HepG2 (cell line): Measurements from ENCODE around the gene SLC4A9. TPM values are rescaled to one million over a fixed set of nuclear protein-coding genes. Genes with fewer than 3 reads are reported as not detected.

ENCODE experiments used
- AKAP8 ChIP-seq: sonication (generic); formaldehyde crosslinking; IDR thresholded peaks from 2 replicates; pipeline ENCODE4 v1.5.1; 2020; ENCODE audit warnings: mild to moderate bottlenecking, missing genetic modification reagents
- HIVEP1 ChIP-seq: sonication (generic); formaldehyde crosslinking; IDR thresholded peaks from 2 replicates; pipeline ENCODE4 v1.4.0; 2020; ENCODE audit warnings: mild to moderate bottlenecking, missing genetic modification reagents
- PAF1 ChIP-seq: IDR thresholded peaks from 2 replicates; pipeline ENCODE4 v1.6.1; 2016; ENCODE audit warnings: missing genetic modification reagents, missing compliant biosample characterization
- RORA ChIP-seq: sonication (generic); formaldehyde crosslinking; IDR thresholded peaks from 2 replicates; pipeline ENCODE4 v1.5.0; 2020; ENCODE audit warnings: mild to moderate bottlenecking, missing genetic modification reagents, moderate library complexity
- SNRNP70 ChIP-seq: fragments of 200-400 bp; formaldehyde crosslinking; IDR thresholded peaks from 2 replicates; pipeline ENCODE4 v1.6.1; 2017; ENCODE audit warnings: mild to moderate bottlenecking, low read depth, low read length, moderate library complexity
- SRY ChIP-seq: sonication (generic); formaldehyde crosslinking; IDR thresholded peaks from 2 replicates; pipeline ENCODE4 v1.8.0; 2022; ENCODE audit warnings: mild to moderate bottlenecking, missing genetic modification reagents
- ZNF331 ChIP-seq: sonication (generic); formaldehyde crosslinking; IDR thresholded peaks from 2 replicates; pipeline ENCODE4 v1.4.0; 2020; ENCODE audit warnings: missing genetic modification reagents
- ZNF652 ChIP-seq: IDR thresholded peaks from 2 replicates; pipeline ENCODE4 v1.6.1; 2016; ENCODE audit warnings: low read depth, borderline replicate concordance
- ZNF749 ChIP-seq: sonication (generic); formaldehyde crosslinking; IDR thresholded peaks from 2 replicates; pipeline ENCODE4 v1.8.0; 2022; ENCODE audit warnings: mild to moderate bottlenecking, missing genetic modification reagents, moderate library complexity, borderline replicate concordance
- ZSCAN22 ChIP-seq: sonication (generic); formaldehyde crosslinking; IDR thresholded peaks from 2 replicates; pipeline ENCODE4 v1.4.0; 2020; ENCODE audit warnings: mild to moderate bottlenecking, missing genetic modification reagents
- ZSCAN9 ChIP-seq: IDR thresholded peaks from 2 replicates; pipeline ENCODE4 v1.6.1; 2016; ENCODE audit warnings: borderline replicate concordance
- polyA plus RNA-seq, 8 experiments: library from polyadenylated mRNA; depleted of rRNA in 3 of 8; stranded (reverse) in 7 of 8; unstranded in 1 of 8; fragments of >200 nt; fragmentation: Illumina TruSeq in 4 of 8; extraction: Trizol in 4 of 8; gene quantifications; 2 replicates each; pipeline versions ENCODE4 v1.2.1 to v1.2.3, GENCODE V29; 2011 to 2016; ENCODE audit warnings: low read depth in 4 of 8, missing spikeins in 1 of 8, mixed read lengths in 1 of 8; ENCODE audit not compliant: insufficient read depth in 1 of 8
- total RNA-seq, 5 experiments: library from RNA; depleted of rRNA; stranded (reverse); fragments of >200 nt; fragmentation: Illumina TruSeq; extraction: Trizol; gene quantifications; 2 replicates each; pipeline ENCODE4 v1.2.3, GENCODE V29; 2016; ENCODE audit warnings: low read depth in 1 of 5
- TF ChIP-seq, protein P1 (sequence below): sonication (generic); formaldehyde crosslinking; IDR thresholded peaks from 2 replicates; pipeline ENCODE4 v1.4.0; 2020; ENCODE audit warnings: low read depth, missing genetic modification reagents
- TF ChIP-seq, protein P2 (sequence below): fragments of 450-650 bp; IDR thresholded peaks from 2 replicates; pipeline ENCODE4 v1.6.1; 2016
- TF ChIP-seq, protein P3 (sequence below): sonication (generic); formaldehyde crosslinking; IDR thresholded peaks from 2 replicates; pipeline ENCODE4 v1.4.0; 2020; ENCODE audit warnings: mild to moderate bottlenecking, missing genetic modification reagents
- TF ChIP-seq, protein P4 (sequence below): sonication (generic); formaldehyde crosslinking; IDR thresholded peaks from 2 replicates; pipeline ENCODE4 v1.5.1; 2020; ENCODE audit warnings: mild to moderate bottlenecking, missing genetic modification reagents, moderate library complexity
- TF ChIP-seq, protein P5 (sequence below): sonication (generic); formaldehyde crosslinking; IDR thresholded peaks from 2 replicates; pipeline ENCODE4 v1.4.0; 2020; ENCODE audit warnings: missing genetic modification reagents, low read depth, mild to moderate bottlenecking, borderline replicate concordance

Gene SLC4A9
- total and polyA plus RNA-seq, 2 of the 13 experiments (the other 11 are each of a cell fraction or from before 2014, with no cell fraction given), result not detected

DNA sequence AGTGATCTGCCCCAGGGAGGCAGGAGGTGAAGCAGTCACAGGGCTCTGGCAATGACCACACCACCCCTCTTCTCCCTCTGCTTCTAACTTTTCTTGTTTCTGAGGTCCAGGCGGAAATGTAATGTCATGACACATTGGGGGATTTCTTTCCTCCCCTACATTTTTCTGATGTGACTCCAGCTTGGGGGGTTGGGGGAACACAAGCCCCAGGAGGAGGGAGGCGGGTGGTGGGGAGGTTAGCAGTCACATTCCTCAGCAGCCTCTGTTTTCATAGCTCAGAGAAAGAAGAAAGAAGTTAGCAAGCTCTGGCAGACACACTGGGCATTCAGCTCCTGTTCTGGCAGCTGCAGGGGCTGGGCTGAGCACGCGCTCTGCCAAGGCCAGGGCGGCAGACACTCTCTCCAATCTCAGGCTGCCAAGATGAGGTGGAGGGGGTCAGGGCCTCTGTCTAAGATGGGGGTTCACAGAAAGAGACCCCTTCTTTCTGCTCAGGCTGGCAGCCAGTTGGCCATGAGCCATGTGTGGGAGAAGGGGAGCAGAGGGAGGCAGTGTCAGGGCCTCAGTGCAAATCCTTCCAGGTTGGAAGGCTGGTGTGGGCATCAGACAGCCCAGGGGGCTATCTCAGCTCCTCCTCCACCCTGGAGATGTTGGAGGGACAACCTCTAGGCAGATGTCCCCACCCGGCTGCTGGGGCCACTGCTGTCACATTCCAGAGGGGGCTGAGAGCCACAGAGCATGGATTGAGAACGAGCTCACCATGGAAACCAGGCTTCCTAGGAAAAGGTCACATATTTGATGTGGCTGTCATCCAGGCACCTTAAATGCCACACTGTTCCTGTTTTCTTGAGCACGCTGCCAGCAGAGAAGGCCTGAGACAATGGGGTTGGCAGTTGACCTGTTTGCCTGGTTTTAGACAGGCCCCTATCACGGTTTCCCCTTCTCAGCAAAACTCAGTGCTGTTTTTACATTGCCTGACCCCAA lies 37.0 kb upstream of the SLC4A9 start (continued):
- TF ChIP-seq, protein P1, sequence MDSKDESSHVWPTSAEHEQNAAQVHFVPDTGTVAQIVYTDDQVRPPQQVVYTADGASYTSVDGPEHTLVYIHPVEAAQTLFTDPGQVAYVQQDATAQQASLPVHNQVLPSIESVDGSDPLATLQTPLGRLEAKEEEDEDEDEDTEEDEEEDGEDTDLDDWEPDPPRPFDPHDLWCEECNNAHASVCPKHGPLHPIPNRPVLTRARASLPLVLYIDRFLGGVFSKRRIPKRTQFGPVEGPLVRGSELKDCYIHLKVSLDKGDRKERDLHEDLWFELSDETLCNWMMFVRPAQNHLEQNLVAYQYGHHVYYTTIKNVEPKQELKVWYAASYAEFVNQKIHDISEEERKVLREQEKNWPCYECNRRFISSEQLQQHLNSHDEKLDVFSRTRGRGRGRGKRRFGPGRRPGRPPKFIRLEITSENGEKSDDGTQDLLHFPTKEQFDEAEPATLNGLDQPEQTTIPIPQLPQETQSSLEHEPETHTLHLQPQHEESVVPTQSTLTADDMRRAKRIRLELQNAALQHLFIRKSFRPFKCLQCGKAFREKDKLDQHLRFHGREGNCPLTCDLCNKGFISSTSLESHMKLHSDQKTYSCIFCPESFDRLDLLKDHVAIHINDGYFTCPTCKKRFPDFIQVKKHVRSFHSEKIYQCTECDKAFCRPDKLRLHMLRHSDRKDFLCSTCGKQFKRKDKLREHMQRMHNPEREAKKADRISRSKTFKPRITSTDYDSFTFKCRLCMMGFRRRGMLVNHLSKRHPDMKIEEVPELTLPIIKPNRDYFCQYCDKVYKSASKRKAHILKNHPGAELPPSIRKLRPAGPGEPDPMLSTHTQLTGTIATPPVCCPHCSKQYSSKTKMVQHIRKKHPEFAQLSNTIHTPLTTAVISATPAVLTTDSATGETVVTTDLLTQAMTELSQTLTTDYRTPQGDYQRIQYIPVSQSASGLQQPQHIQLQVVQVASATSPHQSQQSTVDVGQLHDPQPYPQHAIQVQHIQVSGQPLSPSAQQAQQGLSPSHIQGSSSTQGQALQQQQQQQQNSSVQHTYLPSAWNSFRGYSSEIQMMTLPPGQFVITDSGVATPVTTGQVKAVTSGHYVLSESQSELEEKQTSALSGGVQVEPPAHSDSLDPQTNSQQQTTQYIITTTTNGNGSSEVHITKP (CRISPR knock-in tag), result no peak
- TF ChIP-seq, protein P2, sequence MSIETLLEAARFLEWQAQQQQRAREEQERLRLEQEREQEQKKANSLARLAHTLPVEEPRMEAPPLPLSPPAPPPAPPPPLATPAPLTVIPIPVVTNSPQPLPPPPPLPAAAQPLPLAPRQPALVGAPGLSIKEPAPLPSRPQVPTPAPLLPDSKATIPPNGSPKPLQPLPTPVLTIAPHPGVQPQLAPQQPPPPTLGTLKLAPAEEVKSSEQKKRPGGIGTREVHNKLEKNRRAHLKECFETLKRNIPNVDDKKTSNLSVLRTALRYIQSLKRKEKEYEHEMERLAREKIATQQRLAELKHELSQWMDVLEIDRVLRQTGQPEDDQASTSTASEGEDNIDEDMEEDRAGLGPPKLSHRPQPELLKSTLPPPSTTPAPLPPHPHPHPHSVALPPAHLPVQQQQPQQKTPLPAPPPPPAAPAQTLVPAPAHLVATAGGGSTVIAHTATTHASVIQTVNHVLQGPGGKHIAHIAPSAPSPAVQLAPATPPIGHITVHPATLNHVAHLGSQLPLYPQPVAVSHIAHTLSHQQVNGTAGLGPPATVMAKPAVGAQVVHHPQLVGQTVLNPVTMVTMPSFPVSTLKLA, result no peak
- no peak for TF ChIP-seq ZSCAN22
- no peak for TF ChIP-seq SRY (CRISPR knock-in tag)
- TF ChIP-seq HIVEP1 (CRISPR knock-in tag), result no peak
- TF ChIP-seq, protein P3, sequence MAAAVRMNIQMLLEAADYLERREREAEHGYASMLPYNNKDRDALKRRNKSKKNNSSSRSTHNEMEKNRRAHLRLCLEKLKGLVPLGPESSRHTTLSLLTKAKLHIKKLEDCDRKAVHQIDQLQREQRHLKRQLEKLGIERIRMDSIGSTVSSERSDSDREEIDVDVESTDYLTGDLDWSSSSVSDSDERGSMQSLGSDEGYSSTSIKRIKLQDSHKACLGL (CRISPR knock-in tag), result no peak
- no peak for TF ChIP-seq RORA (CRISPR knock-in tag)
- no peak for TF ChIP-seq ZNF331 (CRISPR knock-in tag)
- TF ChIP-seq PAF1 (CRISPR knock-in tag), result no peak
- no peak for TF ChIP-seq SNRNP70
- TF ChIP-seq ZSCAN9, result no peak
- no peak for TF ChIP-seq ZNF749
- TF ChIP-seq, protein P4, sequence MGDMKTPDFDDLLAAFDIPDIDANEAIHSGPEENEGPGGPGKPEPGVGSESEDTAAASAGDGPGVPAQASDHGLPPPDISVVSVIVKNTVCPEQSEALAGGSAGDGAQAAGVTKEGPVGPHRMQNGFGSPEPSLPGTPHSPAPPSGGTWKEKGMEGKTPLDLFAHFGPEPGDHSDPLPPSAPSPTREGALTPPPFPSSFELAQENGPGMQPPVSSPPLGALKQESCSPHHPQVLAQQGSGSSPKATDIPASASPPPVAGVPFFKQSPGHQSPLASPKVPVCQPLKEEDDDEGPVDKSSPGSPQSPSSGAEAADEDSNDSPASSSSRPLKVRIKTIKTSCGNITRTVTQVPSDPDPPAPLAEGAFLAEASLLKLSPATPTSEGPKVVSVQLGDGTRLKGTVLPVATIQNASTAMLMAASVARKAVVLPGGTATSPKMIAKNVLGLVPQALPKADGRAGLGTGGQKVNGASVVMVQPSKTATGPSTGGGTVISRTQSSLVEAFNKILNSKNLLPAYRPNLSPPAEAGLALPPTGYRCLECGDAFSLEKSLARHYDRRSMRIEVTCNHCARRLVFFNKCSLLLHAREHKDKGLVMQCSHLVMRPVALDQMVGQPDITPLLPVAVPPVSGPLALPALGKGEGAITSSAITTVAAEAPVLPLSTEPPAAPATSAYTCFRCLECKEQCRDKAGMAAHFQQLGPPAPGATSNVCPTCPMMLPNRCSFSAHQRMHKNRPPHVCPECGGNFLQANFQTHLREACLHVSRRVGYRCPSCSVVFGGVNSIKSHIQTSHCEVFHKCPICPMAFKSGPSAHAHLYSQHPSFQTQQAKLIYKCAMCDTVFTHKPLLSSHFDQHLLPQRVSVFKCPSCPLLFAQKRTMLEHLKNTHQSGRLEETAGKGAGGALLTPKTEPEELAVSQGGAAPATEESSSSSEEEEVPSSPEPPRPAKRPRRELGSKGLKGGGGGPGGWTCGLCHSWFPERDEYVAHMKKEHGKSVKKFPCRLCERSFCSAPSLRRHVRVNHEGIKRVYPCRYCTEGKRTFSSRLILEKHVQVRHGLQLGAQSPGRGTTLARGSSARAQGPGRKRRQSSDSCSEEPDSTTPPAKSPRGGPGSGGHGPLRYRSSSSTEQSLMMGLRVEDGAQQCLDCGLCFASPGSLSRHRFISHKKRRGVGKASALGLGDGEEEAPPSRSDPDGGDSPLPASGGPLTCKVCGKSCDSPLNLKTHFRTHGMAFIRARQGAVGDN (CRISPR knock-in tag), result peak; percentile 44
- TF ChIP-seq ZNF652 (CRISPR knock-in tag), result no peak
- TF ChIP-seq, protein P5, sequence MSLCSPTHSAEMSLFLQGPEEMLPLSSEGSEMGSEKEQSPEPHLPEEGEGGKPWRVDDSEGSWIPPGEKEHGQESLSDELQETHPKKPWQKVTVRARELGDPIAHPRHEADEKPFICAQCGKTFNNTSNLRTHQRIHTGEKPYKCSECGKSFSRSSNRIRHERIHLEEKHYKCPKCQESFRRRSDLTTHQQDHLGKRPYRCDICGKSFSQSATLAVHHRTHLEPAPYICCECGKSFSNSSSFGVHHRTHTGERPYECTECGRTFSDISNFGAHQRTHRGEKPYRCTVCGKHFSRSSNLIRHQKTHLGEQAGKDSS (CRISPR knock-in tag), result no peak
- TF ChIP-seq AKAP8 (CRISPR knock-in tag), result no peak
